Neural cell (in vitro differentiated cells): Measurements from ENCODE around the gene RNF213. TPM values are rescaled to one million over a fixed set of nuclear protein-coding genes. Genes with fewer than 3 reads are reported as not detected.

Experiments
- H2AFZ ChIP-seq: fragments of 200-600, 300-800 bp; sonication (generic), shearing (Covaris generic); 2 replicates; pipeline ENCODE4 v1.6.0; 2014; ENCODE audit warnings: low read depth, mild to moderate bottlenecking, antibody characterized with exemption, low read length, moderate library complexity
- H3F3A ChIP-seq: fragments of 200-600 bp; shearing (Covaris generic); 2 replicates; pipeline ENCODE4 v1.6.1; 2016; ENCODE audit warnings: mild to moderate bottlenecking, moderate library complexity, mixed read lengths, antibody characterized with exemption, low read length; ENCODE audit not compliant: insufficient read depth, poor library complexity, severe bottlenecking
- H3K27ac ChIP-seq: fragments of 200-600, 300-800 bp; sonication (generic), shearing (Covaris generic); 2 replicates; pipeline ENCODE4 v1.5.1; 2014; ENCODE audit warnings: mild to moderate bottlenecking, low read length, moderate library complexity
- H3K27me3 ChIP-seq: fragments of 300-800, 200-600 bp; sonication (generic), shearing (Covaris generic); 2 replicates; pipeline ENCODE4 v1.6.0; 2014; ENCODE audit warnings: mild to moderate bottlenecking, low read depth, low read length, moderate library complexity; ENCODE audit not compliant: insufficient read depth
- H3K36me3 ChIP-seq: fragments of 300-800, 200-600 bp; sonication (generic), shearing (Covaris generic); 2 replicates; pipeline ENCODE4 v1.5.1; 2014; ENCODE audit warnings: mild to moderate bottlenecking, antibody characterized with exemption, low read length, moderate library complexity; ENCODE audit not compliant: insufficient read depth
- H3K4me2 ChIP-seq: fragments of 300-800, 200-600 bp; sonication (generic), shearing (Covaris generic); 2 replicates; pipeline ENCODE4 v1.6.0; 2014; ENCODE audit warnings: mild to moderate bottlenecking, low read length
- H3K4me3 ChIP-seq: fragments of 300-800, 200-600 bp; sonication (generic), shearing (Covaris generic); 2 replicates; pipeline ENCODE4 v1.5.1; 2014; ENCODE audit warnings: mild to moderate bottlenecking, low read length, moderate library complexity
- H3K79me2 ChIP-seq: fragments of 200-600 bp; shearing (Covaris generic); replicated peaks from 2 replicates; pipeline ENCODE4 v1.6.0; 2014; ENCODE audit warnings: mild to moderate bottlenecking, low read length, moderate library complexity; ENCODE audit not compliant: insufficient read depth
- H3K9ac ChIP-seq: fragments of 300-800, 200-600 bp; sonication (generic), shearing (Covaris generic); 2 replicates; pipeline ENCODE4 v1.6.1; 2016; ENCODE audit warnings: mild to moderate bottlenecking, low read length, mixed read lengths
- H3K9me2 ChIP-seq: fragments of 200-600 bp; shearing (Covaris generic); 2 replicates; pipeline ENCODE4 v1.6.1; 2016; ENCODE audit warnings: mild to moderate bottlenecking, low read length, mixed read lengths; ENCODE audit not compliant: insufficient read depth
- H3K9me3 ChIP-seq: fragments of 200-600, 300-800 bp; sonication (generic), shearing (Covaris generic); 2 replicates; pipeline ENCODE4 v1.6.1; 2016; ENCODE audit warnings: mild to moderate bottlenecking, mixed run types, low read length, moderate library complexity, mixed read lengths
- H4K20me1 ChIP-seq: fragments of 200-600 bp; shearing (Covaris generic); 2 replicates; pipeline ENCODE4 v1.6.1; 2016; ENCODE audit warnings: mild to moderate bottlenecking, mixed run types; ENCODE audit not compliant: insufficient read depth
- CTCF ChIP-seq: fragments of 450-650 bp; IDR thresholded peaks from 2 replicates; pipeline ENCODE4 v1.5.1; 2014; ENCODE audit warnings: antibody characterized with exemption, mild to moderate bottlenecking, moderate library complexity; ENCODE audit not compliant: poor library complexity, severe bottlenecking
- EP300 ChIP-seq: fragments of 450-650 bp; conservative IDR thresholded peaks from 2 replicates; pipeline ENCODE4 v1.6.1; 2014; ENCODE audit warnings: antibody characterized with exemption, mild to moderate bottlenecking, moderate library complexity; ENCODE audit not compliant: poor library complexity, severe bottlenecking
- EZH2 ChIP-seq: fragments of 200-600, 300-800 bp; shearing (Covaris generic), sonication (generic); IDR thresholded peaks from 2 replicates; pipeline ENCODE4 v1.6.1; 2014; ENCODE audit warnings: antibody characterized with exemption, low read length, borderline replicate concordance, mild to moderate bottlenecking; ENCODE audit not compliant: insufficient read depth, poor library complexity, severe bottlenecking
- MXI1 ChIP-seq: fragments of 450-650 bp; conservative IDR thresholded peaks from 2 replicates; pipeline ENCODE4 v1.6.1; 2014; ENCODE audit warnings: antibody characterized with exemption, mild to moderate bottlenecking; ENCODE audit not compliant: poor library complexity, severe bottlenecking
- POLR2AphosphoS5 ChIP-seq: IDR thresholded peaks from 2 replicates; pipeline ENCODE4 v1.6.1; 2012
- RAD21 ChIP-seq: fragments of 450-650 bp; conservative IDR thresholded peaks from 2 replicates; pipeline ENCODE4 v1.6.1; 2014; ENCODE audit warnings: antibody characterized with exemption, mild to moderate bottlenecking, moderate library complexity
- REST ChIP-seq: IDR thresholded peaks from 2 replicates; pipeline ENCODE4 v1.6.1; 2012; ENCODE audit warnings: borderline replicate concordance
- SMC3 ChIP-seq: fragments of 450-650 bp; conservative IDR thresholded peaks from 2 replicates; pipeline ENCODE4 v1.6.1; 2014; ENCODE audit warnings: antibody characterized with exemption, mild to moderate bottlenecking, moderate library complexity; ENCODE audit not compliant: poor library complexity
- TAF1 ChIP-seq: IDR thresholded peaks from 2 replicates; pipeline ENCODE4 v1.6.1; 2012; ENCODE audit warnings: low read depth
- polyA plus RNA-seq: library from polyadenylated mRNA; depleted of rRNA; stranded (reverse); fragments of >200 nt; gene quantifications from 2 replicates; pipeline ENCODE4 v1.2.3, GENCODE V29; 2014

RNF213 gene
- polyA plus RNA-seq, 1 donor from 2014 or later = 1.5 TPM

GRCh38 chr17:80270836-80271235 is 10.2 kb downstream of the RNF213 start:
- Histone ChIP-seq H3K9ac (no peak overlapping the region), H3K27me3 (no peaks in the 10 kb centered on the region), H3K4me2 (no peak overlapping the region), H2AFZ (no peak overlapping the region), H3K9me3 (no peaks in the 10 kb centered on the region), H3K27ac (no peak overlapping the region), H3K9me2 (no peaks in the 10 kb centered on the region), H3F3A (no peaks in the 10 kb centered on the region), H3K4me3 (no peak overlapping the region), H4K20me1 (no peaks in the 10 kb centered on the region), H3K36me3 (no peaks in the 10 kb centered on the region), H3K79me2 (no peaks in the 10 kb centered on the region)
- TF ChIP-seq TAF1 (no peak), CTCF (no peak), EZH2 (no peak), EP300 (no peak), POLR2AphosphoS5 (no peak), RAD21 (no peak), SMC3 (no peak), MXI1 (no peak), REST (no peak)

GRCh38 chr17:80272366-80272765 is 11.7 kb downstream of the RNF213 start:
- no peaks in the 10 kb centered on the region for H4K20me1 ChIP-seq
- H3K27ac ChIP-seq = no peak overlapping the region
- H3F3A ChIP-seq = no peaks in the 10 kb centered on the region
- H3K9ac ChIP-seq = no peak overlapping the region
- no peaks in the 10 kb centered on the region for H3K36me3 ChIP-seq
- no peak overlapping the region for H2AFZ ChIP-seq
- no peak overlapping the region for H3K4me2 ChIP-seq
- no peaks in the 10 kb centered on the region for H3K79me2 ChIP-seq
- H3K27me3 ChIP-seq = no peaks in the 10 kb centered on the region
- TF ChIP-seq CTCF (no peak), REST (no peak), POLR2AphosphoS5 (no peak)
- H3K9me3 ChIP-seq = no peaks in the 10 kb centered on the region
- no peaks in the 10 kb centered on the region for H3K9me2 ChIP-seq
- no peak overlapping the region for H3K4me3 ChIP-seq
